ENCODE data around the gene CCDC33. TPM values are rescaled to one million over a fixed set of nuclear protein-coding genes. Genes with fewer than 3 reads are reported as not detected.
A peak's percentile ranks its signal among the peaks of the same experiment; 100 is the strongest.

CCDC33 gene
- total RNA-seq, 1 donor from 2014 or later = 0.51 TPM

GRCh38 chr15:74301583-74302361 is 65.6 kb downstream of the CCDC33 start:
- peaks cover 13% of the 10 kb centered on the region for H3K27me3 Mint-ChIP-seq (ENCODE audit: unreplicated experiment)
- TF ChIP-seq, protein P1, sequence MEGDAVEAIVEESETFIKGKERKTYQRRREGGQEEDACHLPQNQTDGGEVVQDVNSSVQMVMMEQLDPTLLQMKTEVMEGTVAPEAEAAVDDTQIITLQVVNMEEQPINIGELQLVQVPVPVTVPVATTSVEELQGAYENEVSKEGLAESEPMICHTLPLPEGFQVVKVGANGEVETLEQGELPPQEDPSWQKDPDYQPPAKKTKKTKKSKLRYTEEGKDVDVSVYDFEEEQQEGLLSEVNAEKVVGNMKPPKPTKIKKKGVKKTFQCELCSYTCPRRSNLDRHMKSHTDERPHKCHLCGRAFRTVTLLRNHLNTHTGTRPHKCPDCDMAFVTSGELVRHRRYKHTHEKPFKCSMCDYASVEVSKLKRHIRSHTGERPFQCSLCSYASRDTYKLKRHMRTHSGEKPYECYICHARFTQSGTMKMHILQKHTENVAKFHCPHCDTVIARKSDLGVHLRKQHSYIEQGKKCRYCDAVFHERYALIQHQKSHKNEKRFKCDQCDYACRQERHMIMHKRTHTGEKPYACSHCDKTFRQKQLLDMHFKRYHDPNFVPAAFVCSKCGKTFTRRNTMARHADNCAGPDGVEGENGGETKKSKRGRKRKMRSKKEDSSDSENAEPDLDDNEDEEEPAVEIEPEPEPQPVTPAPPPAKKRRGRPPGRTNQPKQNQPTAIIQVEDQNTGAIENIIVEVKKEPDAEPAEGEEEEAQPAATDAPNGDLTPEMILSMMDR (IDR thresholded peaks at IDR 0.05; ENCODE audit: unreplicated experiment) = no peak
- H3K4me3 Mint-ChIP-seq (ENCODE audit: unreplicated experiment) = no peak overlapping the region
- H3K9me3 Mint-ChIP-seq (ENCODE audit: unreplicated experiment) = no peaks in the 10 kb centered on the region
- DNase-seq (ENCODE audit: low spot score) = no peak
- peaks cover 4% of the 10 kb centered on the region for H3K36me3 Mint-ChIP-seq (ENCODE audit: low read depth, unreplicated experiment)
- peaks cover 29% of the 10 kb centered on the region for H3K4me1 Mint-ChIP-seq (ENCODE audit: unreplicated experiment)
- no peak overlapping the region for H3K27ac Mint-ChIP-seq (ENCODE audit: unreplicated experiment)

GRCh38 chr15:74302821-74303359 is 66.8 kb downstream of the CCDC33 start:
- H3K27ac Mint-ChIP-seq (ENCODE audit: unreplicated experiment) = no peak overlapping the region
- H3K9me3 Mint-ChIP-seq (ENCODE audit: unreplicated experiment) = no peaks in the 10 kb centered on the region
- H3K4me3 Mint-ChIP-seq (ENCODE audit: unreplicated experiment) = no peak overlapping the region
- H3K36me3 Mint-ChIP-seq (ENCODE audit: low read depth, unreplicated experiment) = peaks cover 4% of the 10 kb centered on the region
- TF ChIP-seq, protein P1 (IDR thresholded peaks at IDR 0.05; ENCODE audit: unreplicated experiment) = peak; percentile 73
- peaks cover 29% of the 10 kb centered on the region for H3K4me1 Mint-ChIP-seq (ENCODE audit: unreplicated experiment)
- DNase-seq (ENCODE audit: low spot score) = peak; percentile 77
- peaks cover 13% of the 10 kb centered on the region for H3K27me3 Mint-ChIP-seq (ENCODE audit: unreplicated experiment)

- H3K9me3 Mint-ChIP-seq (ENCODE audit: unreplicated experiment) = no peaks in the 10 kb centered on the region
- no peak overlapping the region for H3K4me3 Mint-ChIP-seq (ENCODE audit: unreplicated experiment)
- peaks cover 13% of the 10 kb centered on the region for H3K27me3 Mint-ChIP-seq (ENCODE audit: unreplicated experiment)
- TF ChIP-seq, protein P1 (IDR thresholded peaks at IDR 0.05; ENCODE audit: unreplicated experiment) = no peak
- H3K4me1 Mint-ChIP-seq (ENCODE audit: unreplicated experiment) = peaks cover 29% of the 10 kb centered on the region
- no peak for DNase-seq (ENCODE audit: low spot score)
- H3K36me3 Mint-ChIP-seq (ENCODE audit: low read depth, unreplicated experiment) = peaks cover 4% of the 10 kb centered on the region
- no peak overlapping the region for H3K27ac Mint-ChIP-seq (ENCODE audit: unreplicated experiment)
These were observed 67.7 kb downstream of the CCDC33 start for GRCh38 chr15:74303741-74304309.

DNA sequence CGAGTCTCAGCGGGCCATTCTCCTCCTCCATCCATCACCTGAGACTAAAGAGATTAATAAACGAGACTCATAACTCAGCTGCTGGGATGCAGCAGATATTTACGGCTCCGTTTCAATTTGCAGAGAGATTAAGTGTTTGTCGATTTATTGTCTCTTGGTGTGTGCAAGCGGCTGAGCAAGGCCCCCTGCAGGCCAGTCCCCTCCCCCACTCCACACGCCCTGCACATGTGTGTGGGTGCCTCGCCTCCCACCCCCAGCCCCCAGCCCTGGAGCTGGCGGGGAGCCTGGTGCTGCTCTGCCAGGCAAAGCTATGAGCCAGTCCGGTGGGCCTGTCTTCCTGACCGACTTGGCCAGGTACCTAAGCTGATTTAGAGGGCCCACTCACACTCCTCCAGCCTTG is 68.3 kb downstream of the CCDC33 start:
- H3K4me1 Mint-ChIP-seq (ENCODE audit: unreplicated experiment) = peaks cover 29% of the 10 kb centered on the region
- peaks cover 13% of the 10 kb centered on the region for H3K27me3 Mint-ChIP-seq (ENCODE audit: unreplicated experiment)
- H3K4me3 Mint-ChIP-seq (ENCODE audit: unreplicated experiment) = no peak overlapping the region

More for the DNA sequence above, 68.3 kb downstream of the CCDC33 start:
- H3K9me3 Mint-ChIP-seq (ENCODE audit: unreplicated experiment) = no peaks in the 10 kb centered on the region
- H3K27ac Mint-ChIP-seq (ENCODE audit: unreplicated experiment) = no peak overlapping the region
- TF ChIP-seq, protein P1 (IDR thresholded peaks at IDR 0.05; ENCODE audit: unreplicated experiment) = no peak
- DNase-seq (ENCODE audit: low spot score) = no peak
- H3K36me3 Mint-ChIP-seq (ENCODE audit: low read depth, unreplicated experiment) = peaks cover 4% of the 10 kb centered on the region
